ENCODE measurements around the gene KAT6B. TPM values are rescaled to one million over a fixed set of nuclear protein-coding genes. Genes with fewer than 3 reads are reported as not detected.
A peak's percentile ranks its signal among the peaks of the same experiment; 100 is the strongest.

KAT6B gene
- total and polyA plus RNA-seq, 8 donors, result 3.7 to 109 (median 34.3) TPM

DNA sequence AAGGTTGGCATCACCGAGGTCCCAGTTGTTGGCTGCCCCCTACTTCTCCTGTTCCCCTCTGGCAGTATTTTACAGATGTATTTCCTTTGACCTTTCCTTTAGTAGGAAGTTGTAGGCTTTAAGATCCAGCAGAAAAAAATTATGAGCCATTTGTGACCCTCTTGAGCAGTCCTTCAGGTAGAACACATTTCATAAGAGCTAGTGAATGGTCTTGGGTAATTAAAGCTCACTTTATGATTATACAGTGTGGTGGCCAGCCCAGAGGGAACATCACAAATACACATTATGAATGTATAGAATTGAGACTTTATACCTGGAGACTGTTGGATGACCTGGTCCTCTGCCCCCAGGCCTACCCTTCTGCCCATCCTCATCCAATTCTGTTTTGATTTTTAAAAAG lies 57.0 kb downstream of the KAT6B start:
- intact Hi-C loops (cut with DNase I; ENCODE audit: low total_unique reads), result no loop called here
- Histone ChIP-seq H3K9me3 (no peaks in the 10 kb centered on the region), H3K4me3 (no peak overlapping the region), H3K27ac (peak overlapping the region in 1 of 5 donors; percentile 23), H3K27me3 (no peaks in the 10 kb centered on the region), H3K4me1 (peaks cover 33 to 75% (median 46%) of the 10 kb centered on the region in 4 donors), H3K36me3 (no peaks in the 10 kb centered on the region)
- no peak for DNase-seq
- WGBS, 5 donors, result 80 to 93% (median 86%) methylated on average over 1 of the region's 1 CpG
- TF ChIP-seq EP300 (IDR thresholded peaks at IDR 0.05) (no peak), POLR2AphosphoS5 (IDR thresholded peaks at IDR 0.05) (no peak), POLR2A (IDR thresholded peaks at IDR 0.05) (no peak), CTCF (IDR thresholded peaks at IDR 0.05) (no peak)

- TF ChIP-seq EP300 (IDR thresholded peaks at IDR 0.05), result no peak
- H3K27ac ChIP-seq, result peak overlapping the region in 1 of 5 donors; percentile 4
- H3K9me3 ChIP-seq, result no peaks in the 10 kb centered on the region
- WGBS, 5 donors, result 71 to 92% (median 82%) methylated on average over 2 of the region's 2 CpGs
- DNase-seq, result no peak
- no peaks in the 10 kb centered on the region for H3K27me3 ChIP-seq
- no peaks in the 10 kb centered on the region for H3K36me3 ChIP-seq
- intact Hi-C loops (cut with DNase I; ENCODE audit: low total_unique reads), result no loop called here
- H3K4me1 ChIP-seq, result peaks cover 34 to 98% (median 58%) of the 10 kb centered on the region in 4 donors
- H3K4me3 ChIP-seq, result no peak overlapping the region
Observed at GRCh38 chr10:74887614-74888284, 61.3 kb downstream of the KAT6B start.

DNA sequence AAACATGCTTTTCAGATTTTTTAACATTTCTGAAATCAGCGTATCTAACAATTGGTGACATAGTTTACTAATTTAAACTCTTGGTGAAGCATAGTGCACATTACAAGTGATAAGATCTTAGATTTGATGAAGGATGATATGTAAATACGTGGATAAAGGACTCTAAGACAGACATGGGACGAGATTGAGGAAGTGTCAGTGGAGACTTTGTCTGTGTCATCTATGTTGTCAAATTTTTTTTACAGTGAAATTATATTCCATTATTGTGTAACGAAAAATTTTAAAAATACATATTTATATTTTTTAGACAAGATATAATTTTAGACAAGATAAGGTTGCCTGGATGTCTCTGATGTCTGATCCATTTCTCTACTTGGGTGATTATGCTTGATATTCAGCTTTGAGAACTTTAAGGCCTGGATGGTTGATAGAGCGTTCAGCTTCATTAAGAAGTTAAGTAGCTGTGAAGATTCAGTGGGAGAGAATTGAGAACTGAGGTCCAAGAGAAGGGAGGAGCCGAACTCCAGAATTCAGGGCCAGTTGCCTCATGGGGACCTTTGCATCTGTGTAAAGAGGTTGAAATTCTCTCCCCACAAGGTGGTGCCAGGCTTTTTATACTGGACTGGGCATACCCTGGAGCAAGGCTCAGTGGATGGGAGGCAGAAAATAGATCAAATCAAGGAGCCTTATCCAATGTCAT lies 62.7 kb downstream of the KAT6B start:
- TF ChIP-seq EP300 (IDR thresholded peaks at IDR 0.05) (no peak), POLR2A (IDR thresholded peaks at IDR 0.05) (no peak), POLR2AphosphoS5 (IDR thresholded peaks at IDR 0.05) (no peak), CTCF (IDR thresholded peaks at IDR 0.05) (no peak)
- DNase-seq, result no peak
- Histone ChIP-seq H3K27ac (peak overlapping the region in 1 of 5 donors; percentile 31), H3K27me3 (no peaks in the 10 kb centered on the region), H3K4me1 (peaks cover 23 to 88% (median 48%) of the 10 kb centered on the region in 4 donors), H3K36me3 (no peaks in the 10 kb centered on the region), H3K4me3 (no peak overlapping the region), H3K9me3 (no peaks in the 10 kb centered on the region)
- intact Hi-C loops (cut with DNase I; ENCODE audit: low total_unique reads), result no loop called here
- 80 to 90% (median 81%) methylated on average over 6 of the region's 6 CpGs for WGBS, 5 donors

GRCh38 chr10:74889662-74889998 lies 63.2 kb downstream of the KAT6B start:
- Histone ChIP-seq H3K9me3 (no peaks in the 10 kb centered on the region), H3K27me3 (no peaks in the 10 kb centered on the region), H3K4me3 (no peak overlapping the region), H3K27ac (peak overlapping the region in 1 of 5 donors; percentile 31), H3K4me1 (peaks cover 23 to 83% (median 47%) of the 10 kb centered on the region in 4 donors), H3K36me3 (no peaks in the 10 kb centered on the region)
- DNase-seq, result no peak
- intact Hi-C loops (cut with DNase I; ENCODE audit: low total_unique reads), result no loop called here
- no peak for TF ChIP-seq POLR2AphosphoS5 (IDR thresholded peaks at IDR 0.05)
- TF ChIP-seq CTCF (IDR thresholded peaks at IDR 0.05), result no peak
- TF ChIP-seq EP300 (IDR thresholded peaks at IDR 0.05), result no peak
- TF ChIP-seq POLR2A (IDR thresholded peaks at IDR 0.05), result no peak

- Histone ChIP-seq H3K9me3 (no peaks in the 10 kb centered on the region), H3K4me1 (peaks cover 23 to 76% (median 45%) of the 10 kb centered on the region in 4 donors), H3K27ac (peak overlapping the region in 2 of 5 donors; percentile 7 to 31), H3K27me3 (no peaks in the 10 kb centered on the region), H3K4me3 (no peak overlapping the region), H3K36me3 (no peaks in the 10 kb centered on the region)
- WGBS, 5 donors, result 73 to 87% (median 77%) methylated on average over 7 of the region's 7 CpGs
- intact Hi-C loops (cut with DNase I; ENCODE audit: low total_unique reads), result no loop called here
- DNase-seq, result no peak
- TF ChIP-seq POLR2A (IDR thresholded peaks at IDR 0.05) (no peak), EP300 (IDR thresholded peaks at IDR 0.05) (no peak), POLR2AphosphoS5 (IDR thresholded peaks at IDR 0.05) (no peak), CTCF (IDR thresholded peaks at IDR 0.05) (no peak)
Observed at GRCh38 chr10:74890460-74890859, 64.1 kb downstream of the KAT6B start.

All from stomach (tissue), 9 donors.